ENCODE results near the gene RASGRP2.

Gene RASGRP2

DNA sequence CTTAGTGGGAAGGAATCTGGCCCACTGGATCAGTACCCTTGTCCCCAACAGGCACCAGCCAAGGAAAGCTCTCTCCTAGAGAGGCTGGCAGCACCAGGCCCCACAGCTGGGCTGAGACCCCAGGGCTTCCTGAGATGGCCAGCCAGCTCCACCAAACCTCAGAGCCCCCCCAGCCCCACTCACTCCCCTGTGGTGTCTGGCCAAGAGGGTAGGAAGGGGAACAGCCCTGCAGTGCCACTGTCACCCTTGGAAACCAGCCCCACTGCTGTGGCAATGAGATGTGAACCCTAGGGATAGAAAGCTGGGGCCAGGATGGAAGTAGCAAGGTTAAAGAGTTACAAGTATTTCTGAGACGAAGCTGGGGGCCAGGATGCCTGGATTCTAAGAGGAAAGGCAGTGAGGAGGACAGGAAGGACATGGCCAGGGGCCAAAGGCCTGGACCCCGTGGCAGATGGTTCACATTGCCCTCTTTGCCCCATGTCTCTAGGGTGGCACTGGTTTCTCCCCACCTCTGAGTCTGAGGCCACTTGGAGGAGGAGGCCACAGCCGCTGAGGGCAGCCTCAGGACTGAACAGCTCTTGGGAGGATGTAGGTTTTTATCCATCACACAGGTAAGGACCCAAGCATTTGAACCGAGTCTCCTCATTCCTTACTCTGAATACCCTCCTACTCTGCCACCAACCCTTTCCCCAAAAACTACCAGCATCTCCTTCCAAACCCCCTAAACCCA, 49.8 kb downstream of the RASGRP2 start:
- Mint-ChIP-seq H3K9me3 (no peaks in the 10 kb centered on the region), H3K36me3 (no peaks in the 10 kb centered on the region), H3K27ac (peak overlapping the region; percentile 72), H3K4me3 (no peak overlapping the region), H3K4me1 (peaks cover 21% of the 10 kb centered on the region)
- ATAC-seq (no peak), DNase-seq (ENCODE audit: low spot score in 2 of 2) (no peak)

DNA sequence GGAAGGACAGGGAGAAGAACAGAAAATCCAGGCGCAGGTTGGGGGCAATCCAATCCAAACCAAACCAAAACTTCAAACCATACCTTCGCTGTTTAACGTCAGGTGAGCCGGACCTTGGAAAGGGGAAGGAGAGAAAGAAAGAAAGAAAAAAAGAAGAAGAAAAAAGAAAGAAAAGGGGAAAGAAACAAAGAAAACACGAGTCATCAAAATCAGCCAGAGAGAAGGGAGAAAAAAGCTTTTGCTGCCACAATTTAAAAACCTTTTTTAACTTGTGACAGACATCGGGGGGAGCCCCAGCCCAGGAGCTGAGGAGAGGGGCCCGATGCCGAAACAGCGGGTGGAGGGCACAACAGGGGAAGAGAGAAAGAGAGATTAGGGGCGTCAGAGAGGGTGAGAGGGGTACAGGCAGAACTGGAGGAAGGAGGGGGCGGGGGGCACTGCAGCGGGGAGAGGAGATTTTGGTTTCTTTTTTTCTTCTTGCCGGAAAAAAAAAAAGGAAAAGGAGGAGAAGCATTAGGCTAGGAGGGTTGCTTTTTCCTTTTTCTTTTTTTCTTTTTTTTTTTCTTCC, 51.1 kb downstream of the RASGRP2 start:
- Mint-ChIP-seq H3K4me1 (peaks cover 34% of the 10 kb centered on the region), H3K27ac (peak overlapping the region; percentile 51), H3K9me3 (no peaks in the 10 kb centered on the region), H3K36me3 (no peaks in the 10 kb centered on the region), H3K4me3 (peak overlapping the region; percentile 27)
- no peak for ATAC-seq
- DNase-seq (ENCODE audit: low spot score in 2 of 2), result no peak

DNA sequence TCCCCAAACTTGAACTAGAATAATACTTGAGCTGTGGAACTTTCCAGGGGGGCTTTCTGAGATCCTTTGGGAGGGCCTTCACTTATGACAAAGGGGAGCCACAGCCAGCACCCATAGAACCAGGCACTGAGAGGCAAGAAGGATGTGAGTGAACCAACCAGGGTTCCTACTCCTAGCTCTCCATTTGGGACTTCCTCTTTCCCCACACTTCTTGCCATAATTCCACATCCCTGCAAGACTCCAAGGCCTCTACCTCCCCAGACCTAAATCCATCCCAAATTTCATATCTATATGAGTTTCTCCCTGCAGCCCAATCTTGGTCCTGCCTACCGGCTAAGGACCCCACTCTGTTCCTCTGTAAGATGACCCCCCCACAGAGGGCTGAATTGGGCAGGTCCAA, 52.4 kb downstream of the RASGRP2 start:
- ATAC-seq (no peak), DNase-seq (ENCODE audit: low spot score in 2 of 2) (no peak)
- peak overlapping the region; percentile 15 for H3K27ac Mint-ChIP-seq
- H3K4me1 Mint-ChIP-seq, result peaks cover 42% of the 10 kb centered on the region
- no peaks in the 10 kb centered on the region for H3K36me3 Mint-ChIP-seq
- H3K9me3 Mint-ChIP-seq, result no peaks in the 10 kb centered on the region
- no peak overlapping the region for H3K4me3 Mint-ChIP-seq

DNA sequence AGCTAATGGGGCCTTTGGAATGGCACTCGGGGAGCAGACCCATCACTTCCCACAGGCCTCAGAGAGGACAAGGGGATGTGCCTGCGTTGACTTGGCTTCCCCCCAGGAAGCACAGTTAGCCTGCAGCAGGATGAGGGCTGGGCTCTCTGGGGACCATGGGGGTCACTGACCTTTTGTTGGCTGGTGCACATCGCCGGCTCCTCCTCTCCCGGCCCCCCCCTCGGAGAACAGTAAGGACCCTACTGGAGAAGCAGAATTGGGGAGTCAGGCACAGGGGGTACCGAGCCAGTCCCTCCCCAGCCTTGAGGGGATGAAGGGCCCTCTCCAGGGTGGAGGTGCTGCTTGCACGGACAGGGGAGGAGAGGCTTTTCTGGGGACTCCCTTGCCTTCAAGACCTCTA, 53.7 kb downstream of the RASGRP2 start:
- no peak for ATAC-seq
- no peaks in the 10 kb centered on the region for H3K9me3 Mint-ChIP-seq
- peak overlapping the region; percentile 15 for H3K27ac Mint-ChIP-seq
- H3K36me3 Mint-ChIP-seq, result no peaks in the 10 kb centered on the region
- H3K4me3 Mint-ChIP-seq, result no peak overlapping the region
- H3K4me1 Mint-ChIP-seq, result peaks cover 42% of the 10 kb centered on the region
- no peak for DNase-seq (ENCODE audit: low spot score in 2 of 2)

DNA sequence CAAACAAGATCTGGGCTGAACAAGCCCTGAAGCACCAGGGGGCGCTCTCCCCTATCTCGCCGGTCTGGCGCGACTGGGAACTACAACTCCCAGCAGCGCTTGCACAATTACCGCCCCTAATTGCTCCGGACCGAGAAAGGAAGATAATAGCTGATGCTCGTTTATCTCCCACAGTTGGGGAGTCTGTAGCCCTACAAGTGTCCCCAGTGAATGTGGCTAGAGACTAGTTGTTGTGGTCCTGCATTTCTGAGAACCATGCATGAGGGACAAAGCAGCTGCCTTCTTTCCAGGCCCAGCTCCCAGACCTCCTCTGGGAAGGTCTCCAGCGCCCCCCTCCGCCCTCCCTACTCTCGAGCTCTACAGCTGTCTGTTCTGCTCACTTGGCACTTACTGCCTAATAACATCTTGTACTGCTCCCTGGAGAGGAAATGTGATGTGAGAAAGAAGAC, 55.4 kb downstream of the RASGRP2 start:
- Mint-ChIP-seq H3K9me3 (no peaks in the 10 kb centered on the region), H3K36me3 (no peaks in the 10 kb centered on the region), H3K4me1 (peaks cover 37% of the 10 kb centered on the region), H3K27ac (no peak overlapping the region), H3K4me3 (peak overlapping the region; percentile 39)
- peak; percentile 91 to 95 for DNase-seq (ENCODE audit: low spot score in 2 of 2)
- ATAC-seq, result peak; percentile 93

DNA sequence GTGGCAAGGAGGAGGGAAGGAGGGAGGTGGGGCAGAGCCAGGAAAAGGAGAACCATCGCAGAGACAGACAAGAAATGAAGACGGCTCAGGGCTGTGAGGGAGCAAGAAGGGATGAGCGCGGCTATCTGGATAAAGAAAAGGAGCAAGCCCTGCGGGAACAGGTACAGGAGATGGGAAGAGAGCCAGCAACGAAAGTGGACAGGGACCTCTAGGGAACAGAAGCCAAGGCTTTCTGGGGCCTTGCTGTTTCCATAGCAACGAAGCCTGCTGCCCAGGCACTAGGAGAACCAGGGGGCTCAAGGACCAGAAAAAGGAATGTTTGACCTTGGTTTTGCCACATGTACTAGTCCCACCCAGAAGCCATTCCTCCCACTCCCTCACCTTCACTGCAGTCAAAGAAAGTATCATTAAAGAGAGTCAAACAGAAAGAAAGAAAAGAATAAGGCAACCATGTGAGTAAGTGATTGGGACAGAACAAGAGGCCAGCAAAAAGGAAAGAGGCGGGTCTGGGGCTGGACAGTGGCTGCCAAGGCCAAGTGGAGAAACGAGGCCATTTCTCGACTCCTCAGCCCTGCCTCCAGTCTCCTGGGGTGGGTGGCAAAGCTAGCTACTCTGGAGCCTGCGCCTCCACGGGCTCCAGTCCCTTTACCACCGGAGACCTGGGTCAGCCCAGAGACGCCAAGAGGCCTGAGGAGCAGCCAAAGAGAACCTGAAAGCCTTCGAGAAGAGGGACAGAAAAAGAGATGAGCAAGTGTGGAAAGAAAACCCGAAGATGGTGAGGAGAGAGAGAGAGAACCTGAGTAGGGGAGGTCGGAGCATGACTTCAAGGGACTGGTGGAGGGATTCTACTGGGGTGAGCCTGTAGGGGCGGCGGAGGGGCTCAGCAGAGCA, 56.1 kb downstream of the RASGRP2 start:
- H3K36me3 Mint-ChIP-seq, result no peaks in the 10 kb centered on the region

DNA sequence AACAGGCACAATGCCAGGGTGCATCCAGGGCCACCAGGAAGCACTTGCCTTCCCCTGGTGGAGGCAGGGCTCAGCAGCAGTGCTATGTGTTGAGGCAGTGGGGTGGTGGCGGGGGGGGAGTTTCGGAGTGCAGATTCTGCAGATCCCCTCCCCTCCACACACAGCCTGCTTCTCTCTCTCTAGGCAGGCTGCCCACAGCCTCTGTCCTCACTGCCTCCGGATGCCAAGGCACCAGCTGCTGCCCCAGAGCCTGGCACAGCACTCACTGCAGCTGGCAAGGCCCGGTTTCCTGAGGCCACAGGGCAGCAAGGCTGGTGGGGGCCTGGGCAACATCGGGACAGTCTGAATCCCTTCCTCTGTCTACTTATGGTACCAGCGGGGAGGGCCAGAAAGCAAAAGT, 56.7 kb downstream of the RASGRP2 start:
- no peaks in the 10 kb centered on the region for H3K9me3 Mint-ChIP-seq
- no peaks in the 10 kb centered on the region for H3K36me3 Mint-ChIP-seq
- ATAC-seq (no peak), DNase-seq (ENCODE audit: low spot score in 2 of 2) (no peak)
- no peak overlapping the region for H3K4me3 Mint-ChIP-seq
- peak overlapping the region; percentile 48 for H3K27ac Mint-ChIP-seq
- H3K4me1 Mint-ChIP-seq, result peaks cover 24% of the 10 kb centered on the region

More for the DNA sequence above, 56.1 kb downstream of the RASGRP2 start:
- Mint-ChIP-seq H3K9me3 (no peaks in the 10 kb centered on the region), H3K4me3 (peak overlapping the region; percentile 39), H3K27ac (peak overlapping the region; percentile 48), H3K4me1 (peaks cover 31% of the 10 kb centered on the region)
- DNase-seq (ENCODE audit: low spot score in 2 of 2), result no peak
- no peak for ATAC-seq

DNA sequence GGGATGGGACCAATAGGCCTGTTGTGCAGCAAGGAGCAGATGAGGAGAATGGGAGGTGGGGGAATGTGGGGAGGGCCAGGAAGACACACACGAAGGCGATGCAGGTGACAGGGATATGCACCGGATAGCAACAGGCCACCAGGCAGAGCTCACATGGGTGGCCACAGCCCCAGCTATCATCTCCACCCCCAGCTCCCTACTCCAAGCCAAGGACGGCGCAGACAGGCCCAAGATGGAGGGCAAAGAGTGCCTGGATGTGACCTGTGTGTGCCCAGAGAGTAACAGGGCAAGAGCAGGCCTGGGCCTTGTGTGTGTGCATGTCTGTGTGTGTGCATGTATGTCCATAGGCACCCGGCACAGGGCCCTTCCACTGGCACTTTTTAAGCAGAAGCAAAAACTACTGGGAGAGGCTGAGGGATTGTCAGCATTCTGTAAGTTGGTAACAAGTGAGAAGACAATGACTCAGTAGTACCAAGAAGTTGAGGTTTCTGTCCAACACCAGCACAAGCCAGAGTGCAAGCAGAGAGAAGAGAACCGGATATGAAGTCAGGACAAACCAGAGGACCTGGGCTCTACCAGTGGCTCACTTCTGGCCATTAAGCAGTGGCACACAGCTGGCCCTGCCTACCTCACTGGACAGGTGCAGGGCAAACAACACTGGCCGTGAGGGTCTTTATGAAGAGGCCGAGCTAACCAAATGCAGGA, 57.3 kb downstream of the RASGRP2 start:
- Mint-ChIP-seq H3K4me1 (peaks cover 23% of the 10 kb centered on the region), H3K36me3 (no peaks in the 10 kb centered on the region), H3K4me3 (no peak overlapping the region), H3K27ac (peak overlapping the region; percentile 48), H3K9me3 (no peaks in the 10 kb centered on the region)
- ATAC-seq (peak; percentile 69), DNase-seq (ENCODE audit: low spot score in 2 of 2) (no peak)

DNA sequence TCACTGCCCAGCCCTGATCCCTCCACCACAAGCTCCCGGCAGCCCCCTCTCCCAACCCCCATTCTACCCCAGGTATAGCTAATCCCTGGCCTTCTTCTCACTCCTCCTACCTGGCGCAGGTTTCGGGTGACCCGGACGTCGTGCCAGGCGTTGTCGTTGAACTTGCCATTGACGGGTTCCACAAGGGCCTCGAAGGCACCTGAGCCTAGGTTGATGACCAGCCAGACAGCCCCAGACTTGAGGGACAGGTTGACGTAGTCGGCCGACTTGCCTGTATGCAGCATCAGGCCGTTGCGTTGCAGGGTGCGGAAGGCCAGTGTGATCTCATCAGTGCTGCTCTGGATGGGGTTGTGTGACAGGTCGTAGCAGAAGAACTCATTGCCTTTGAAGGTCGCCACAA, 58.4 kb downstream of the RASGRP2 start:
- DNase-seq (ENCODE audit: low spot score in 2 of 2) (no peak), ATAC-seq (no peak)
- Mint-ChIP-seq H3K4me3 (no peak overlapping the region), H3K4me1 (peaks cover 23% of the 10 kb centered on the region), H3K27ac (no peak overlapping the region), H3K36me3 (no peaks in the 10 kb centered on the region), H3K9me3 (no peaks in the 10 kb centered on the region)

DNA sequence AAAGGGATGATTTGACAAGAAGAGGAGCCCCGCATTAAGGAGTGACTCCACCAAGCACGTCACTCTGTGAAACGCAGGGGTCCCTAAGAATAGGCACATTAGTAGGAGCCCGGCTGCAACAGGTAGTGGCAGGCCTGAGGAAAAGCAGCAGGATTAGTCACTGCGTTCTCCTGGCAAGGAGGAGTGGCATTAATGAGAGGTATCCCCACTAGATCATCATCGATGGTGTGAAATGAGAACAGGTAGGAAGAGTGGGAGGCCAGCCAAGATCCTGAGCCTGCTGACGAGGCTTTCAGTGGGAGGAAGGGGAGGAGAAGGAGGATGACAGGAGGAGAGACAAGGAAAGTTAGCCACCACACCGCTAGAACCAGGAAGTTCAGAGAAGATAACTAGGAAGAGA, 59.6 kb downstream of the RASGRP2 start:
- Mint-ChIP-seq H3K36me3 (no peaks in the 10 kb centered on the region), H3K4me3 (no peak overlapping the region), H3K27ac (peak overlapping the region; percentile 3), H3K4me1 (peaks cover 23% of the 10 kb centered on the region), H3K9me3 (no peaks in the 10 kb centered on the region)
- no peak for DNase-seq (ENCODE audit: low spot score in 2 of 2)
- ATAC-seq, result no peak

DNA sequence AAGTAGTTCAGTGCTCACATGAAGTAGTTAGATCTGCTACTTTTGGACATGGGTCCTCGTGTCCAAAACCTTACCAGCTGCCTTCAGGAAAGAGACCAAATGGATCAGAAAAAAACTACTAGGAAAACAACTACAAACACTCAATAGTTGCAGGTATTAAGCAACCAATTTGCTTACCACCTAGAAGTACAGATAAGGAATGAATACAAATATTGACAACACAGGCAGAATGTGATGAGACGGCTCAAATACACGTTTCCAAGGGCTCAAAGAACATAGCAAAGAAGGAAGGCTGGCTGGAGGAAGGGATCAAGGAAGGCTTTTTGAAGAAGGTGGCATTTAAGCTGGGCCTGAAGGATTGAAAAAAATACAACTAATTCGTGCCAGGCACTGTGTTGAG, 62.8 kb downstream of the RASGRP2 start:
- ATAC-seq (no peak), DNase-seq (ENCODE audit: low spot score in 2 of 2) (no peak)
- Mint-ChIP-seq H3K4me3 (no peak overlapping the region), H3K9me3 (no peaks in the 10 kb centered on the region), H3K27ac (no peak overlapping the region), H3K4me1 (no peaks in the 10 kb centered on the region), H3K36me3 (no peaks in the 10 kb centered on the region)

DNA sequence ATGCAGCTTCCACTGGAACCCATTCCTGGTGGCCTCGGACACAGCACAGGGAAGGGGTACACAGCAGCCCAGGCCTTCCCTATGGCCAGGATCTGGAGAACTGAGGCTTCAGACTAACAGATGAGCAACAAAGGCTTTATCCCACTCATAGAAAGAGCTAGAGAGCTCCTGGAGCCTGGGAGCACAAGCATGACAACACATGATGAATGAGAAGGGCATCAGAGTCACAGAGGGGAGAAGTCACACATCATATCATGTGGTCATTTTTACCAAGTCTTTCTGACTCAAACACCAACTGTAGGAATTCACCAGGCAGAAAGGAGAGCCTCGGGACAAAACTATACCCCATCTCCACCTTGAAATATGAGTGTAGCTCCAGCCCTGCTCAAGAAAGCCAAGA, 64.1 kb downstream of the RASGRP2 start:
- Mint-ChIP-seq H3K4me3 (no peak overlapping the region), H3K27ac (no peak overlapping the region), H3K9me3 (no peaks in the 10 kb centered on the region), H3K4me1 (peaks cover 6% of the 10 kb centered on the region), H3K36me3 (no peaks in the 10 kb centered on the region)
- ATAC-seq (no peak), DNase-seq (ENCODE audit: low spot score in 2 of 2) (no peak)

DNA sequence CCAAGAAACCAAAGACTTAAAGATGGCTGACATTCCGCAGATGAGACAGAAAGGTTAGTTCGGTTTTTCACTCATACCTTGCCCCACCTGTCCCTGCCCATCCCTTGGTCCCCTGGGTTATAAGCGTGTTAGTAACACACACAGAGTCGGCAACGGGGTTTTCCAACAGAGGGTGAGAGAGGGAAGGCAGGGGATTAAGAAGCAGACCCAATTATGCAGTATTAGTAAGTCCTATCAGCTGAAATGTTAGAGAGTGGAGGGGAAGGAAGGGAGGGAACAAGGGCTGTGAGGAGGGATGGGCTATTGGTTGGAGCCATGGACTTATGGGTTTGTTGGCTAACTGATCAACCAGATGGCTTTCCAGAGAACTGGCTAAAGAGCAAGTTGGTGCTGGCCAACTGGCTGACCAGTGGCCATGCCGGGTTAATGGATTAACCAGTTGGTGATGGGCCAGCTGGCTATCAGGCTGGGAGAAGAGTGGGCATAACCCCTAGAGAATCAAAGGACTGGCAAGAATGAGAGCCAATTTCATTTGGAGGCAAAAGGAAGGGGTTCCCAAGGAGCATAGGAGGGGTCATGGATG, 66.4 kb downstream of the RASGRP2 start:
- no peak for DNase-seq (ENCODE audit: low spot score in 2 of 2)
- ATAC-seq, result no peak

More for the DNA sequence above, 66.4 kb downstream of the RASGRP2 start:
- Mint-ChIP-seq H3K36me3 (no peaks in the 10 kb centered on the region), H3K27ac (no peak overlapping the region), H3K9me3 (no peaks in the 10 kb centered on the region), H3K4me3 (no peak overlapping the region), H3K4me1 (peaks cover 6% of the 10 kb centered on the region)
